A549 (cell line): Measurements from ENCODE around the gene ZNF445. TPM values are rescaled to one million over a fixed set of nuclear protein-coding genes. Genes with fewer than 3 reads are reported as not detected.

Experiments
- ATAC-seq, 2 experiments: fragments of 200-7000 bp in 1 of 2; fragments of >200 bp in 1 of 2; cut with Nextera tagmentation in 1 of 2; cut with Tn5 transposase in 1 of 2; 3 replicates each; pipeline versions ENCODE4 v1.8.0 to v1.9.1; 2018 to 2020; ENCODE audit warnings: mild to moderate bottlenecking in 1 of 2, moderate library complexity in 1 of 2
- CTCF ChIA-PET: fragments of 300-600 bp; sonication (Branson Sonifier 250); formaldehyde crosslinking; extraction: SDS; loops from one replicate; lab custom pipeline; 2021; ENCODE audit warnings: antibody characterized with exemption, inconsistent platforms; lab: Yijun Ruan, JAX
- POLR2A ChIA-PET: fragments of 350-600 bp; formaldehyde crosslinking; extraction: SDS; loops from one replicate; lab custom pipeline; 2021; ENCODE audit warnings: antibody characterized with exemption, inconsistent platforms; lab: Yijun Ruan, JAX
- DNase-seq, 2 experiments: peaks; one replicate each; pipeline versions ENCODE4 v3.0.0 to v3.0.0-alpha.2; 2011 to 2016; ENCODE audit warnings: low read depth in 1 of 2, low spot score in 1 of 2
- FAIRE-seq: peaks from 2 replicates; lab custom pipeline; 2011; peaks lifted over from hg19 to GRCh38; lab: Jason Lieb, UNC
- H3K27ac ChIP-seq, 2 experiments: fragments of >200 bp; sonication (Bioruptor Twin); formaldehyde crosslinking; 3 replicates each; pipeline ENCODE4 v1.5.1; 2016 to 2017
- H3K4me1 ChIP-seq: fragments of >200 bp; sonication (Bioruptor Twin); formaldehyde crosslinking; 3 replicates; pipeline ENCODE4 v1.6.1; 2016
- H3K4me2 ChIP-seq: fragments of >200 bp; sonication (Bioruptor Twin); formaldehyde crosslinking; 3 replicates; pipeline ENCODE4 v1.6.1; 2016
- H3K4me3 ChIP-seq: fragments of >200 bp; sonication (Bioruptor Twin); formaldehyde crosslinking; 3 replicates; pipeline ENCODE4 v1.5.1; 2016
- H3K9me3 ChIP-seq: fragments of >200 bp; sonication (Bioruptor Twin); formaldehyde crosslinking; 3 replicates; pipeline ENCODE4 v1.6.1; 2016
- BHLHE40 ChIP-seq: IDR thresholded peaks from 2 replicates; pipeline ENCODE4 v1.6.1; 2012; ENCODE audit warnings: low read depth, low read length, inconsistent platforms
- EHF ChIP-seq: fragments of 250-450 bp; sonication (Bioruptor Pico); IDR thresholded peaks from 2 replicates; pipeline ENCODE4 v1.5.0; 2020; ENCODE audit warnings: mild to moderate bottlenecking
- EP300 ChIP-seq, 2 experiments: fragments of >200 bp; sonication (Bioruptor Twin); formaldehyde crosslinking; IDR thresholded peaks; 2 replicates in 1 of 2; 3 replicates in 1 of 2; pipeline ENCODE4 v1.6.1; 2016 to 2017
- FOXS1 ChIP-seq: fragments of 250-450 bp; sonication (Bioruptor Pico); IDR thresholded peaks from 2 replicates; pipeline ENCODE4 v1.5.0; 2020; ENCODE audit warnings: mild to moderate bottlenecking, moderate library complexity
- GATA3 ChIP-seq: IDR thresholded peaks from 2 replicates; pipeline ENCODE4 v1.6.1; 2012; ENCODE audit warnings: borderline replicate concordance
- HEYL ChIP-seq: fragments of 250-450 bp; sonication (Bioruptor Pico); IDR thresholded peaks from 2 replicates; pipeline ENCODE4 v1.8.0; 2021; ENCODE audit warnings: mild to moderate bottlenecking, moderate library complexity
- MAFK ChIP-seq: fragments of 450-650 bp; IDR thresholded peaks from 2 replicates; pipeline ENCODE4 v1.6.1; 2014; ENCODE audit not compliant: partially characterized antibody
- NFE2L2 ChIP-seq: fragments of 150-350 bp; conservative IDR thresholded peaks from 2 replicates; pipeline ENCODE4 v1.6.1; 2014; ENCODE audit warnings: low read length
- NPAS2 ChIP-seq: fragments of 250-450 bp; sonication (Bioruptor Pico); IDR thresholded peaks from 2 replicates; pipeline ENCODE4 v1.8.0; 2022; ENCODE audit warnings: mild to moderate bottlenecking, moderate library complexity, borderline replicate concordance
- RCOR1 ChIP-seq: fragments of 150-350 bp; IDR thresholded peaks from 2 replicates; pipeline ENCODE4 v1.6.1; 2014; ENCODE audit warnings: antibody characterized with exemption, low read length, low read depth
- RNF2 ChIP-seq: fragments of 200-600 bp; sonication (generic); IDR thresholded peaks from 2 replicates; pipeline ENCODE4 v1.6.1; 2016; ENCODE audit warnings: low read depth, mild to moderate bottlenecking, antibody characterized with exemption, moderate library complexity, borderline replicate concordance
- ZC3H11A ChIP-seq: fragments of 450-650 bp; IDR thresholded peaks from 2 replicates; pipeline ENCODE4 v1.6.1; 2014; ENCODE audit warnings: antibody characterized with exemption, mild to moderate bottlenecking
- ZFP36 ChIP-seq: fragments of 450-650 bp; IDR thresholded peaks from 2 replicates; pipeline ENCODE4 v1.6.1; 2014; ENCODE audit warnings: borderline replicate concordance; ENCODE audit not compliant: partially characterized antibody
- ZNF302 ChIP-seq: fragments of 250-450 bp; sonication (Bioruptor Pico); IDR thresholded peaks from 2 replicates; pipeline ENCODE4 v1.9.0; 2021; ENCODE audit warnings: inconsistent platforms, mild to moderate bottlenecking, moderate library complexity
- WGBS: methylation state at CpG from one replicate; pipeline ENCODE4 v1.1.6; 2017; ENCODE audit errors: missing lambda C conversion rate; 5-methylcytosine and 5-hydroxymethylcytosine counted together
- polyA plus RNA-seq, 4 experiments: library from polyadenylated mRNA; depleted of rRNA in 3 of 4; stranded (reverse); fragments of >200 nt; fragmentation: RNase III in 1 of 4; extraction: RNeasy Plus Mini Kit Qiagen cat#74134 plus additional on column Dnase treatment in 1 of 4; gene quantifications; 2 replicates in 3 of 4; 3 replicates in 1 of 4; pipeline ENCODE4 v1.2.3, GENCODE V29; 2011 to 2017
- TF ChIP-seq, protein P1 (sequence below): fragments of 450-650 bp; IDR thresholded peaks from 2 replicates; pipeline ENCODE4 v1.6.1; 2014; ENCODE audit warnings: antibody characterized with exemption
- TF ChIP-seq, protein P2 (sequence below): fragments of >200 bp; sonication (Bioruptor Twin); formaldehyde crosslinking; IDR thresholded peaks from 3 replicates; pipeline ENCODE4 v1.6.1; 2016
- TF ChIP-seq, protein P3 (sequence below): fragments of 250-450 bp; sonication (Bioruptor Pico); IDR thresholded peaks from 2 replicates; pipeline ENCODE4 v1.5.0; 2020; ENCODE audit warnings: low read depth, mild to moderate bottlenecking, moderate library complexity
- TF ChIP-seq, protein P4 (sequence below): IDR thresholded peaks from 2 replicates; pipeline ENCODE4 v1.6.1; 2012; ENCODE audit warnings: low read depth, borderline replicate concordance
- TF ChIP-seq, protein P5 (sequence below): fragments of 250-450 bp; sonication (Bioruptor Pico); IDR thresholded peaks from 2 replicates; pipeline ENCODE4 v1.5.0; 2021; ENCODE audit warnings: mild to moderate bottlenecking, moderate library complexity, borderline replicate concordance

ZNF445 gene
- polyA plus RNA-seq, 2 of the 4 experiments (the other 2 are of a cell fraction), result 3.4 to 4.0 TPM

DNA sequence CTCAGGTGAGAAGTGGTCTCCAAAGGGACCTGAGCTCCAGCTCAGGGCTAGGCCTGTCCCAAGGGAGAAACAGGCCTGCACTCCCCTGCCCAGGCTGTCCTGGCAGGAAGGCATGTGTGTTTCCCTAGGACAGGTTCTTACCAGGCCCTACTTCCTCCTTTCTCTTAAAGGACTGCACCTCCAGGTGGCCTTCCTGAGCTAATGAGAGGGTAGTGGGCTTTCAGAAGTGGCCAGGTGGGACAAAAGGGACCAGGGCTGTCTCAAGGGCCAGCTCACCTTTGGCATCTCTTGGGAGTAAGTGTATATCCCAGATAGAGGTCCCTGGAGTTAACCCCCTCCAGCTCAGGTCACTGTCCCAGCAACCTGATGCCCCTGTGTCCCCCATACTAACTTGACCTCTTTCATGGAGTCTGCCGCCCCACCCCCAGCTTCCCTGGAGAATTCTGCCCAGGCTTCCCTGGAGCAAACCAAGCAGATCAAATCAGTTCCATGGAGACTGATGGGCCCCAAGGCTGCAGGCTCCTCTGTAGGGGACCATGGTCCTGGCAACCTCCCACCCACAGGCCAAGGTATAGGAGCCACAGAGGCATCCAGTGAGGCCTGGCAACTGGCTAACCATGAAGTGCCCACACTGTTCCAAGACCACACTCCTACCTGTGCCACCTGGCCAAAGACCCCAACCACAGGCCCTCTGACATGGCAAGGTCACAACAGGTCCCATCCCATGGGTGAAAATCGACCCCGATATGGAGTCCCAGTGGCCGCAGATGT, 67.6 kb downstream of the ZNF445 start:
- no peak for DNase-seq
- no peak for FAIRE-seq
- ChIA-PET CTCF (interaction anchor here (0.6 kb wide), 1 partner anchor 24 kb away, joined by 3 read pairs; no protein-coding TSS in a partner anchor), POLR2A (no interaction called here)
- Histone ChIP-seq H3K9me3 (no peaks in the 10 kb centered on the region), H3K4me1 (no peaks in the 10 kb centered on the region), H3K4me3 (no peak overlapping the region), H3K27ac (no peak overlapping the region), H3K4me2 (no peak overlapping the region)
- WGBS, result 86% methylated on average over 1 of the region's 4 CpGs
- ATAC-seq, result no peak
- TF ChIP-seq ZFP36 (no peak), HEYL (CRISPR knock-in tag) (no peak), EP300 (IDR thresholded peaks at IDR 0.05) (no peak), MAFK (no peak), ZC3H11A (no peak), RCOR1 (no peak), NPAS2 (CRISPR knock-in tag) (no peak), FOXS1 (no peak)
- TF ChIP-seq, protein P1, sequence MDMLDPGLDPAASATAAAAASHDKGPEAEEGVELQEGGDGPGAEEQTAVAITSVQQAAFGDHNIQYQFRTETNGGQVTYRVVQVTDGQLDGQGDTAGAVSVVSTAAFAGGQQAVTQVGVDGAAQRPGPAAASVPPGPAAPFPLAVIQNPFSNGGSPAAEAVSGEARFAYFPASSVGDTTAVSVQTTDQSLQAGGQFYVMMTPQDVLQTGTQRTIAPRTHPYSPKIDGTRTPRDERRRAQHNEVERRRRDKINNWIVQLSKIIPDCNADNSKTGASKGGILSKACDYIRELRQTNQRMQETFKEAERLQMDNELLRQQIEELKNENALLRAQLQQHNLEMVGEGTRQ, result no peak

DNA sequence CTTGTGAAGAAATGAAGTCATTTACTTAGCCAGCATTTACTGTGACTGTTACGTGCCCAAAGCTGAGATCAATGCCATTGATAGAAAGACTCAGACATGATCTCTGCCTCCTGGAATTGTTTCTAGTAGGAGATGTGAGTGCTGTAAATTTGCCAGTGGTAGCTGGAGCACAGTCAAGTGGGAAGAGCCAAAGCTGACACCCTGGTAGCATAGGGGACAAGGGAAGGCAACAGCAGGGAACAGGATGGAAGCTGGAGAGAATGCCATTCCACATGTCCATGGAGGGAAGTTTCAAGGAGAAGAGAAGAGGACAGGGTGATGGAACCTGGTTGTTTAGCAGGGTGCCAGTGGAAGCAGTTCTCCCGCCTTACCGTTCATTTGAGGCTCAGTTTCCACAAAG, 74.9 kb downstream of the ZNF445 start:
- DNase-seq (no peak), FAIRE-seq (no peak), ATAC-seq (no peak)
- Histone ChIP-seq H3K4me3 (no peak overlapping the region), H3K4me2 (no peak overlapping the region), H3K27ac (no peak overlapping the region), H3K4me1 (no peaks in the 10 kb centered on the region), H3K9me3 (no peaks in the 10 kb centered on the region)
- CTCF ChIA-PET, result no interaction called here
- WGBS, result 92% methylated on average over 3 of the region's 3 CpGs
- POLR2A ChIA-PET, result no interaction called here
- TF ChIP-seq EHF (CRISPR knock-in tag), result no peak
- TF ChIP-seq, protein P2, sequence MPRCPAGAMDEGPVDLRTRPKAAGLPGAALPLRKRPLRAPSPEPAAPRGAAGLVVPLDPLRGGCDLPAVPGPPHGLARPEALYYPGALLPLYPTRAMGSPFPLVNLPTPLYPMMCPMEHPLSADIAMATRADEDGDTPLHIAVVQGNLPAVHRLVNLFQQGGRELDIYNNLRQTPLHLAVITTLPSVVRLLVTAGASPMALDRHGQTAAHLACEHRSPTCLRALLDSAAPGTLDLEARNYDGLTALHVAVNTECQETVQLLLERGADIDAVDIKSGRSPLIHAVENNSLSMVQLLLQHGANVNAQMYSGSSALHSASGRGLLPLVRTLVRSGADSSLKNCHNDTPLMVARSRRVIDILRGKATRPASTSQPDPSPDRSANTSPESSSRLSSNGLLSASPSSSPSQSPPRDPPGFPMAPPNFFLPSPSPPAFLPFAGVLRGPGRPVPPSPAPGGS, result no peak
- no peak for TF ChIP-seq RNF2
- no peak for TF ChIP-seq GATA3
- TF ChIP-seq HEYL (CRISPR knock-in tag), result no peak

DNA sequence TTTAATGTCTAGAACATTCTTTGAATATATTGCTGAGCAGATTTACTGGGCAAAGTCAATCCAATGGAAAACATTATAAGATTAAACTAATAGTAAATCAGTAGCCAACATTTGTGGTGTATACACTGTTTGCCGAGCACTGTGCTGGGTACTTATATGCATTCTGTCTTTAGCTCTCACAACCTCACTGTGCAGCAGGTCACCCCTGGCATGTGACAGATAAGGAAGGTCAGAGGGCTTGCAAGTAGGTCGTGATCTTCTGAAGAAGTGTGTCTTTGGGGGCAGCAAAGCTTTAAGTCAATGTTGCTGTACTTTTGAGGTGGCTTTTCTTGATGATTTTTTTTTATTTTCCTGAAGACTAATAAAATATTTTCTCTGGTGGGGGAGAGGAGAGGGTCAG, 76.7 kb downstream of the ZNF445 start:
- CTCF ChIA-PET, result no interaction called here
- TF ChIP-seq NFE2L2 (no peak), ZNF302 (CRISPR knock-in tag) (no peak), BHLHE40 (no peak)
- TF ChIP-seq, protein P3, sequence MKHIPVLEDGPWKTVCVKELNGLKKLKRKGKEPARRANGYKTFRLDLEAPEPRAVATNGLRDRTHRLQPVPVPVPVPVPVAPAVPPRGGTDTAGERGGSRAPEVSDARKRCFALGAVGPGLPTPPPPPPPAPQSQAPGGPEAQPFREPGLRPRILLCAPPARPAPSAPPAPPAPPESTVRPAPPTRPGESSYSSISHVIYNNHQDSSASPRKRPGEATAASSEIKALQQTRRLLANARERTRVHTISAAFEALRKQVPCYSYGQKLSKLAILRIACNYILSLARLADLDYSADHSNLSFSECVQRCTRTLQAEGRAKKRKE, result no peak
- TF ChIP-seq, protein P4, sequence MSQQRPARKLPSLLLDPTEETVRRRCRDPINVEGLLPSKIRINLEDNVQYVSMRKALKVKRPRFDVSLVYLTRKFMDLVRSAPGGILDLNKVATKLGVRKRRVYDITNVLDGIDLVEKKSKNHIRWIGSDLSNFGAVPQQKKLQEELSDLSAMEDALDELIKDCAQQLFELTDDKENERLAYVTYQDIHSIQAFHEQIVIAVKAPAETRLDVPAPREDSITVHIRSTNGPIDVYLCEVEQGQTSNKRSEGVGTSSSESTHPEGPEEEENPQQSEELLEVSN, result no peak
- TF ChIP-seq, protein P5, sequence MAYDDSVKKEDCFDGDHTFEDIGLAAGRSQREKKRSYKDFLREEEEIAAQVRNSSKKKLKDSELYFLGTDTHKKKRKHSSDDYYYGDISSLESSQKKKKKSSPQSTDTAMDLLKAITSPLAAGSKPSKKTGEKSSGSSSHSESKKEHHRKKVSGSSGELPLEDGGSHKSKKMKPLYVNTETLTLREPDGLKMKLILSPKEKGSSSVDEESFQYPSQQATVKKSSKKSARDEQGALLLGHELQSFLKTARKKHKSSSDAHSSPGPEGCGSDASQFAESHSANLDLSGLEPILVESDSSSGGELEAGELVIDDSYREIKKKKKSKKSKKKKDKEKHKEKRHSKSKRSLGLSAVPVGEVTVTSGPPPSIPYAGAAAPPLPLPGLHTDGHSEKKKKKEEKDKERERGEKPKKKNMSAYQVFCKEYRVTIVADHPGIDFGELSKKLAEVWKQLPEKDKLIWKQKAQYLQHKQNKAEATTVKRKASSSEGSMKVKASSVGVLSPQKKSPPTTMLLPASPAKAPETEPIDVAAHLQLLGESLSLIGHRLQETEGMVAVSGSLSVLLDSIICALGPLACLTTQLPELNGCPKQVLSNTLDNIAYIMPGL (CRISPR knock-in tag), result no peak
- no peak overlapping the region for H3K27ac ChIP-seq
- H3K9me3 ChIP-seq, result no peaks in the 10 kb centered on the region
- FAIRE-seq, result no peak
- no peaks in the 10 kb centered on the region for H3K4me1 ChIP-seq
- no peak for ATAC-seq
- POLR2A ChIA-PET, result no interaction called here
- no peak overlapping the region for H3K4me2 ChIP-seq
- 58% methylated on average over 2 of the region's 2 CpGs for WGBS
- no peak overlapping the region for H3K4me3 ChIP-seq
- no peak for DNase-seq
